ENCODE results near the gene BCAS4. TPM values are rescaled to one million over a fixed set of nuclear protein-coding genes. Genes with fewer than 3 reads are reported as not detected.
A peak's percentile ranks its signal among the peaks of the same experiment; 100 is the strongest.

Gene BCAS4
- total and polyA plus RNA-seq, 8 donors = 2.9 to 8.2 (median 6.8) TPM

- Histone ChIP-seq H3K4me3 (no peak overlapping the region), H3K9me3 (no peaks in the 10 kb centered on the region), H3K4me1 (no peaks in the 10 kb centered on the region), H3K27ac (no peak overlapping the region), H3K27me3 (no peaks in the 10 kb centered on the region), H3K36me3 (no peaks in the 10 kb centered on the region)
- no peak for TF ChIP-seq CTCF (IDR thresholded peaks at IDR 0.05)
- DNase-seq (peak in 1 of 4 donors; percentile 0), ATAC-seq (no peak)
- intact Hi-C loops (cut with DNase I) = no loop called here
Observed at GRCh38 chr20:50834599-50835005, 39.7 kb downstream of the BCAS4 start.

GRCh38 chr20:50837532-50838321 lies 42.9 kb downstream of the BCAS4 start:
- ATAC-seq (peak; percentile 31), DNase-seq (peak in 1 of 4 donors; percentile 28)
- H3K27me3 ChIP-seq = no peaks in the 10 kb centered on the region
- no peak for TF ChIP-seq CTCF (IDR thresholded peaks at IDR 0.05)
- H3K4me3 ChIP-seq = no peak overlapping the region
- H3K4me1 ChIP-seq = no peaks in the 10 kb centered on the region
- intact Hi-C loops (cut with DNase I) = no loop called here
- no peak overlapping the region for H3K27ac ChIP-seq
- H3K36me3 ChIP-seq = no peaks in the 10 kb centered on the region
- H3K9me3 ChIP-seq = no peaks in the 10 kb centered on the region

GRCh38 chr20:50838322-50838625 lies 43.4 kb downstream of the BCAS4 start:
- intact Hi-C loops (cut with DNase I) = no loop called here
- H3K36me3 ChIP-seq = no peaks in the 10 kb centered on the region
- ATAC-seq = no peak
- no peaks in the 10 kb centered on the region for H3K9me3 ChIP-seq
- no peak overlapping the region for H3K27ac ChIP-seq
- no peak overlapping the region for H3K4me3 ChIP-seq
- no peak for DNase-seq
- H3K4me1 ChIP-seq = no peaks in the 10 kb centered on the region
- no peak for TF ChIP-seq CTCF (IDR thresholded peaks at IDR 0.05)
- no peaks in the 10 kb centered on the region for H3K27me3 ChIP-seq

GRCh38 chr20:50838707-50839385 lies 44.0 kb downstream of the BCAS4 start:
- DNase-seq (no peak), ATAC-seq (no peak)
- intact Hi-C loops (cut with DNase I) = no loop called here
- no peaks in the 10 kb centered on the region for H3K36me3 ChIP-seq
- TF ChIP-seq CTCF (IDR thresholded peaks at IDR 0.05) = no peak
- H3K27me3 ChIP-seq = no peaks in the 10 kb centered on the region
- H3K4me3 ChIP-seq = no peak overlapping the region
- H3K9me3 ChIP-seq = no peaks in the 10 kb centered on the region
- no peaks in the 10 kb centered on the region for H3K4me1 ChIP-seq
- H3K27ac ChIP-seq = no peak overlapping the region

GRCh38 chr20:50842821-50843220 lies 48.0 kb downstream of the BCAS4 start:
- no peaks in the 10 kb centered on the region for H3K4me1 ChIP-seq
- peak in 1 of 4 donors; percentile 14 for DNase-seq
- no peak overlapping the region for H3K4me3 ChIP-seq
- no peaks in the 10 kb centered on the region for H3K36me3 ChIP-seq
- intact Hi-C loops (cut with DNase I) = no loop called here
- H3K27me3 ChIP-seq = no peaks in the 10 kb centered on the region
- no peak for ATAC-seq
- TF ChIP-seq CTCF (IDR thresholded peaks at IDR 0.05) = no peak
- no peaks in the 10 kb centered on the region for H3K9me3 ChIP-seq
- H3K27ac ChIP-seq = no peak overlapping the region
